Caco-2 (cell line): ENCODE data around the gene CYP11A1. TPM values are rescaled to one million over a fixed set of nuclear protein-coding genes. Genes with fewer than 3 reads are reported as not detected.

Source experiments
- BruUV-seq: library from RNA; stranded (reverse); fragments of 400-500 nt; replicated peaks from 2 replicates; lab custom pipeline; 2021; lab: Mats Ljungman, UMichigan
- CTCF ChIA-PET: fragments of 300-600 bp; sonication (Branson Sonifier 250); formaldehyde crosslinking; loops from one replicate; lab custom pipeline; 2022; ENCODE audit warnings: antibody characterized with exemption; lab: Charles Lee
- POLR2A ChIA-PET: fragments of 300-600 bp; sonication (Branson Sonifier 250); formaldehyde crosslinking; loops from one replicate; lab custom pipeline; 2022; ENCODE audit warnings: antibody characterized with exemption; lab: Charles Lee
- DNase-seq, 2 experiments: peaks; one replicate each; pipeline versions ENCODE4 v3.0.0 to v3.0.0-alpha.2; 2020 to 2022
- H3K27me3 ChIP-seq: replicated peaks from 2 replicates; pipeline ENCODE4 v1.6.0; 2011; ENCODE audit warnings: low read length; ENCODE audit not compliant: control insufficient read depth, insufficient read depth
- H3K36me3 ChIP-seq: 2 replicates; pipeline ENCODE4 v1.5.1; 2011; ENCODE audit warnings: low read length; ENCODE audit not compliant: control insufficient read depth, insufficient read depth
- H3K4me1 ChIP-seq: fragments of 250-450 bp; sonication (Bioruptor Pico); 2 replicates; pipeline ENCODE4 v1.5.1; 2020; ENCODE audit warnings: mild to moderate bottlenecking
- H3K4me3 ChIP-seq: 2 replicates; pipeline ENCODE4 v1.5.1; 2011; ENCODE audit warnings: low read depth, mild to moderate bottlenecking, control low read depth, low read length
- H3K9me3 ChIP-seq: fragments of 250-450 bp; sonication (Bioruptor Pico); 2 replicates; pipeline ENCODE4 v1.5.1; 2020; ENCODE audit warnings: mild to moderate bottlenecking, moderate library complexity
- H3K27ac Mint-ChIP-seq: one replicate; pipeline ENCODE4 v1.8.0; 2022; ENCODE audit warnings: mixed read lengths; ENCODE audit not compliant: unreplicated experiment
- H3K27me3 Mint-ChIP-seq: one replicate; pipeline ENCODE4 v1.8.0; 2022; ENCODE audit warnings: mixed read lengths; ENCODE audit not compliant: insufficient read depth, unreplicated experiment
- H3K36me3 Mint-ChIP-seq: one replicate; pipeline ENCODE4 v1.8.0; 2022; ENCODE audit warnings: mild to moderate bottlenecking, mixed read lengths; ENCODE audit not compliant: insufficient read depth, unreplicated experiment
- H3K4me1 Mint-ChIP-seq: one replicate; pipeline ENCODE4 v1.8.0; 2022; ENCODE audit warnings: low read depth, mixed read lengths; ENCODE audit not compliant: unreplicated experiment
- H3K4me3 Mint-ChIP-seq: one replicate; pipeline ENCODE4 v1.8.0; 2022; ENCODE audit warnings: mild to moderate bottlenecking, moderate library complexity, mixed read lengths; ENCODE audit not compliant: unreplicated experiment
- H3K9me3 Mint-ChIP-seq: one replicate; pipeline ENCODE4 v1.8.0; 2022; ENCODE audit warnings: mixed read lengths; ENCODE audit not compliant: unreplicated experiment
- CTCF ChIP-seq, 2 experiments: fragments of 200-600 bp in 1 of 2; IDR thresholded peaks; 1 replicate in 1 of 2; 2 replicates in 1 of 2; pipeline versions ENCODE4 v1.5.1 to v1.8.0; 2011 to 2022; ENCODE audit warnings: antibody characterized with exemption in 1 of 2, control low read depth in 1 of 2, inconsistent platforms in 1 of 2, low read depth in 1 of 2, low read length in 1 of 2, mild to moderate bottlenecking in 1 of 2, moderate library complexity in 1 of 2; ENCODE audit not compliant: insufficient read depth in 1 of 2, severe bottlenecking in 1 of 2, unreplicated experiment in 1 of 2
- intact Hi-C: fragments of 100-400 bp; cut with micrococcal nuclease; formaldehyde crosslinking; loops from one replicate; pipeline ENCODE4 v1.10.0; 2022; ENCODE audit not compliant: unreplicated experiment
- total RNA-seq: library from RNA; stranded (reverse); gene quantifications from 2 replicates; pipeline ENCODE4 v1.2.3, GENCODE V29; 2022

CYP11A1 gene
- total RNA-seq, 1 experiment from 2014 or later = not detected

- Histone ChIP-seq H3K9me3 (no peaks in the 10 kb centered on the region), H3K4me1 (no peaks in the 10 kb centered on the region), H3K27me3 (peaks cover 3% of the 10 kb centered on the region), H3K4me3 (no peak overlapping the region), H3K36me3 (no peaks in the 10 kb centered on the region)
- Mint-ChIP-seq H3K4me1 (no peaks in the 10 kb centered on the region), H3K27me3 (peaks cover 43% of the 10 kb centered on the region), H3K36me3 (no peaks in the 10 kb centered on the region), H3K27ac (no peak overlapping the region), H3K9me3 (no peaks in the 10 kb centered on the region), H3K4me3 (no peak overlapping the region)
- no TSS peak for BruUV-seq
- POLR2A ChIA-PET = no interaction called here
- no peak for TF ChIP-seq CTCF (IDR thresholded peaks at IDR 0.05; ENCODE audit: insufficient read depth in 1 of 2, low read depth in 1 of 2, low read length in 1 of 2, severe bottlenecking in 1 of 2, unreplicated experiment in 1 of 2)
- intact Hi-C loops = no loop called here
- CTCF ChIA-PET = no interaction called here
- no peak for DNase-seq
Measured at GRCh38 chr15:74301583-74302361, 65.7 kb downstream of the CYP11A1 start.

- Mint-ChIP-seq H3K4me1 (no peaks in the 10 kb centered on the region), H3K27ac (no peak overlapping the region), H3K36me3 (no peaks in the 10 kb centered on the region), H3K27me3 (peaks cover 31% of the 10 kb centered on the region), H3K4me3 (no peak overlapping the region), H3K9me3 (no peaks in the 10 kb centered on the region)
- H3K4me1 ChIP-seq = no peaks in the 10 kb centered on the region
- intact Hi-C loops = no loop called here
- no peaks in the 10 kb centered on the region for H3K9me3 ChIP-seq
- no TSS peak for BruUV-seq
- H3K27me3 ChIP-seq = peaks cover 2% of the 10 kb centered on the region
- no peaks in the 10 kb centered on the region for H3K36me3 ChIP-seq
- no peak for DNase-seq
- POLR2A ChIA-PET = no interaction called here
- no peak overlapping the region for H3K4me3 ChIP-seq
- CTCF ChIA-PET = no interaction called here
- no peak for TF ChIP-seq CTCF (IDR thresholded peaks at IDR 0.05; ENCODE audit: insufficient read depth in 1 of 2, low read depth in 1 of 2, low read length in 1 of 2, severe bottlenecking in 1 of 2, unreplicated experiment in 1 of 2)
Measured at GRCh38 chr15:74300057-74300795, 67.2 kb downstream of the CYP11A1 start.

GRCh38 chr15:74297887-74298286 is 69.6 kb downstream of the CYP11A1 start:
- POLR2A ChIA-PET = no interaction called here
- no peak for TF ChIP-seq CTCF (IDR thresholded peaks at IDR 0.05; ENCODE audit: insufficient read depth in 1 of 2, low read depth in 1 of 2, low read length in 1 of 2, severe bottlenecking in 1 of 2, unreplicated experiment in 1 of 2)
- DNase-seq = no peak
- Mint-ChIP-seq H3K4me3 (no peak overlapping the region), H3K27ac (no peak overlapping the region), H3K36me3 (no peaks in the 10 kb centered on the region), H3K27me3 (peaks cover 35% of the 10 kb centered on the region), H3K9me3 (no peaks in the 10 kb centered on the region), H3K4me1 (no peaks in the 10 kb centered on the region)
- CTCF ChIA-PET = interaction anchor here (0.6 to 1.6 kb wide), 4 partner anchors 10 to 170 kb away, joined by 3 to 8 read pairs (median 4); no protein-coding TSS in a partner anchor
- no peak overlapping the region for H3K4me3 ChIP-seq
- intact Hi-C loops = no loop called here
- H3K36me3 ChIP-seq = no peaks in the 10 kb centered on the region
- H3K4me1 ChIP-seq = no peaks in the 10 kb centered on the region
- peaks cover 2% of the 10 kb centered on the region for H3K27me3 ChIP-seq
- H3K9me3 ChIP-seq = no peaks in the 10 kb centered on the region
- BruUV-seq = no TSS peak
